Lower lobe of right lung (tissue), 2 donors: ENCODE data around the gene CEP170B. TPM values are rescaled to one million over a fixed set of nuclear protein-coding genes. Genes with fewer than 3 reads are reported as not detected.
"Not testable (repeated sequence)": the region's sequence is repeated elsewhere in the genome, so short reads cannot be mapped to it uniquely, and the experiment has no call there.

Experiments used
- ATAC-seq, 2 donors: fragments of 200-7000 bp; cut with Tn5 transposase; one replicate each; pipeline ENCODE4 v1.9.1; 2020 to 2022; ENCODE audit warnings: mild to moderate bottlenecking in 2 of 2, moderate library complexity in 2 of 2
- DNase-seq: peaks from one replicate; pipeline ENCODE4 v3.0.0-alpha.2; 2020
- H3K27ac ChIP-seq: fragments of 200-600 bp; one replicate; pipeline ENCODE4 v1.8.0; 2022
- H3K27me3 ChIP-seq: fragments of 200-600 bp; one replicate; pipeline ENCODE4 v1.8.0; 2022; ENCODE audit warnings: low read depth
- H3K36me3 ChIP-seq: fragments of 200-600 bp; one replicate; pipeline ENCODE4 v1.8.0; 2022; ENCODE audit warnings: mild to moderate bottlenecking
- H3K4me1 ChIP-seq: fragments of 200-600 bp; one replicate; pipeline ENCODE4 v1.8.0; 2022
- H3K4me3 ChIP-seq: fragments of 200-600 bp; one replicate; pipeline ENCODE4 v1.8.0; 2022; ENCODE audit warnings: mild to moderate bottlenecking
- H3K9me3 ChIP-seq: fragments of 200-600 bp; one replicate; pipeline ENCODE4 v1.8.0; 2022
- intact Hi-C: fragments of 100-400 bp; cut with DNase I; formaldehyde crosslinking; loops from one replicate; pipeline ENCODE4 v1.11.0; 2022
- total RNA-seq: library from RNA; stranded (reverse); fragmentation: NEBNext Ultra II Directional; extraction: Animal tissue kit (Norgen Biotek cat#: 25700); gene quantifications from one replicate; pipeline ENCODE4 v1.2.1, GENCODE V29; 2021
- TF ChIP-seq, protein P1 (sequence below): fragments of 200-600 bp; IDR thresholded peaks from one replicate; pipeline ENCODE4 v1.8.0; 2022; ENCODE audit warnings: antibody characterized with exemption, mild to moderate bottlenecking
- donor health status: DM: no; HTN: yes; CAD: no; lungs with severe emphysema.

The CEP170B gene
- total RNA-seq, 1 donor from 2014 or later, result 24.7 TPM

DNA sequence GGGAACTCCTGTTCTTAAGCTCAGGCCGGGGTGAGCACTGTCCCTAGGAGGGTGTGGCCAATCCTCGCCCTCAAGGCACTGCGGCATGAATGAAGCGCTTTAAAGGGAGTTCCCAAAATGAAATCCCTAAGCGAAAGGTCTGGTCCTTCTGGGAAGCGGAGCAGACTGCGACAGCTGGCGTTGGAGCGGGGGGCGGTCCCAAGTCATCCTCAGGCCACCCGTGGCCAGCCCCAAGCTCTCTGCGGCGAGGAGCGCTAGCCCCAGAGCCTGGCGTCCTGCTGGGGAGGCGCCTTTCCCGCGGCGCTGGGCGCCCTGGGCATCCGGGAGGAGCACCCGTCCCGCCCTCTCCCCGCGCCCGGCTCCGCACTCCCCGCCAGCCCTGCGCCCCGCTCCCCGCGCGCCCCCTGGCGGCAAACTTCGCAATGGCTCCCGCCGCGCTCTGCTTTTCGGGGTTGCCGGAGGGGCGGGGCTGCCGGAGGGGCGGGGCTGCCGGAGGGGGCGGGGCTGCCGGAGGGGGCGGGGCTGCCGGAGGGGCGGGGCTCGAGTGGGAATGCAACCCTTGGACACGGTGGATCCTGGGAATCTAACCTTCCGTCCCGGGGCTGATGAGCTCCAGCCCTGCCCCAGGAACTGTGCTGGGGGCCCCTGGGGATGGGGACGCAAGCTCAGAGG lies 38.7 kb upstream of the CEP170B start:
- ATAC-seq (peak; percentile 95 to 97), DNase-seq (peak; percentile 93)
- TF ChIP-seq, protein P1, sequence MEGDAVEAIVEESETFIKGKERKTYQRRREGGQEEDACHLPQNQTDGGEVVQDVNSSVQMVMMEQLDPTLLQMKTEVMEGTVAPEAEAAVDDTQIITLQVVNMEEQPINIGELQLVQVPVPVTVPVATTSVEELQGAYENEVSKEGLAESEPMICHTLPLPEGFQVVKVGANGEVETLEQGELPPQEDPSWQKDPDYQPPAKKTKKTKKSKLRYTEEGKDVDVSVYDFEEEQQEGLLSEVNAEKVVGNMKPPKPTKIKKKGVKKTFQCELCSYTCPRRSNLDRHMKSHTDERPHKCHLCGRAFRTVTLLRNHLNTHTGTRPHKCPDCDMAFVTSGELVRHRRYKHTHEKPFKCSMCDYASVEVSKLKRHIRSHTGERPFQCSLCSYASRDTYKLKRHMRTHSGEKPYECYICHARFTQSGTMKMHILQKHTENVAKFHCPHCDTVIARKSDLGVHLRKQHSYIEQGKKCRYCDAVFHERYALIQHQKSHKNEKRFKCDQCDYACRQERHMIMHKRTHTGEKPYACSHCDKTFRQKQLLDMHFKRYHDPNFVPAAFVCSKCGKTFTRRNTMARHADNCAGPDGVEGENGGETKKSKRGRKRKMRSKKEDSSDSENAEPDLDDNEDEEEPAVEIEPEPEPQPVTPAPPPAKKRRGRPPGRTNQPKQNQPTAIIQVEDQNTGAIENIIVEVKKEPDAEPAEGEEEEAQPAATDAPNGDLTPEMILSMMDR, result peak; percentile 69
- Histone ChIP-seq H3K4me1 (peaks cover 24% of the 10 kb centered on the region), H3K27ac (peak overlapping the region; percentile 25), H3K36me3 (no peaks in the 10 kb centered on the region), H3K4me3 (peak overlapping the region; percentile 72), H3K27me3 (no peaks in the 10 kb centered on the region), H3K9me3 (no peaks in the 10 kb centered on the region)
- intact Hi-C loops, result no loop called here

DNA sequence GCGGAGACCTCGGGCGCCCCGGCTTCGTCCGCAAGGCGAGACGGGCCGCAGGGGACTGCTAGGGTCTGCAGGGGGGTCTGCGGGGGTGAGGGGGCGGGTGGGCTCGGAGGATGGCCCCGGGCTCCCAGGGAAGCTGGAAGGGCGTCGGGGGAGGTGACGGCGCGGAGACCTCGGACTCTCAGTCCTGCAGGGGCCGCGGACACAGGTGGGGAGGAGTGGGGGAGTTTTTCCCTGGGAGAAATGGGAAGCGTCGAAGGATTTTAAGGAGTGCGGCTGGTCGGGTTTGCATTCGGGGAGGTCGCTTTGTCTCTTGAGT lies 38.2 kb upstream of the CEP170B start:
- no peaks in the 10 kb centered on the region for H3K27me3 ChIP-seq
- TF ChIP-seq, protein P1, result no peak
- H3K36me3 ChIP-seq, result no peaks in the 10 kb centered on the region
- peaks cover 24% of the 10 kb centered on the region for H3K4me1 ChIP-seq
- no peaks in the 10 kb centered on the region for H3K9me3 ChIP-seq
- intact Hi-C loops, result no loop called here
- DNase-seq (no peak), ATAC-seq (no peak)
- H3K27ac ChIP-seq, result no peak overlapping the region
- peak overlapping the region; percentile 72 for H3K4me3 ChIP-seq

DNA sequence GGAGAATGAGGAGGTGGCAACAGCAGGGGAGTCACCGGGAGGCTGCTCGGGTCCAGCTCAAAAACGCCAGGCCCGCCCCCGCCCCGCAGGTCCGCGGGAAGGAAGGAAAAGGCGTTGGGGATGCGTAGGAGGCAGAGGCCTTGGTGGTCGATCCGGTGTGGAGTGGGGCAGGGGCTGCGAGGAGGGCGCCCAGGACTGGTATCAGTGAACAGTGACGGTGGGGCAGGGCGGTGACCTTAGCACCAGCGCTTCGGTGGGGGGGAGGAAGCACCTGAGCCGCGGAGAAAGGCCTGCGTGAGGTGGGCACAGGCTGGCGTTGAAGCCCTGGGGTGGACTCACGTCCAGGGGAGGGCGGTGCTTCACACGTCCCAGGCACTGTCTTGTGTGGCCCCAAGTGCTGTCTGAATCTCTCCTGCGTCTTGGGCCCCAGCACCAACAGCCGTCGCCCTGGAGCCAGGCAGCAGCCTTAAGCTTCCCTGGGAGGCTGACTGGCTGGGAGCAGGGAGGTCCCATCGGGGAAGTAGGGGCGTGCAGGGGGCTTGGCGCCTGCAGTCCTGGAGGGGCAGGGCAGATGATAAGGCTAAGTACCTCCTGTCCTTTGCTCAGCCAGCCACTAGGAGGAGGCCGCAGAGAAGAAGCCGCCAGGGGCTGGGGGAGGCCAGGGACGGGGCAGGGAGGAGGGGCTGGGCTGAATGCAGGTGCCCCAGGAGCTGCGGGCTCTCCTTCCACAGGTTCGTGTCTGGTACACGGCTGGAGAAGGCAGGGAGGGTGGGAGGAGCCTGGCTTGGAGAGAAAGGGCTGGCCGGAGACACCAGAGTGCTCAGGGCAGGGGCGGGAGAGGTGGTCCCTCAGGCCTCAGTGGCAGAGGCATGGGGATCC lies 37.7 kb upstream of the CEP170B start:
- Histone ChIP-seq H3K9me3 (no peaks in the 10 kb centered on the region), H3K4me1 (peaks cover 24% of the 10 kb centered on the region), H3K36me3 (no peaks in the 10 kb centered on the region), H3K4me3 (peak overlapping the region; percentile 72), H3K27me3 (no peaks in the 10 kb centered on the region), H3K27ac (no peak overlapping the region)
- intact Hi-C loops, result no loop called here
- TF ChIP-seq, protein P1, result peak; percentile 43
- peak; percentile 65 for DNase-seq
- peak; percentile 72 to 75 for ATAC-seq

DNA sequence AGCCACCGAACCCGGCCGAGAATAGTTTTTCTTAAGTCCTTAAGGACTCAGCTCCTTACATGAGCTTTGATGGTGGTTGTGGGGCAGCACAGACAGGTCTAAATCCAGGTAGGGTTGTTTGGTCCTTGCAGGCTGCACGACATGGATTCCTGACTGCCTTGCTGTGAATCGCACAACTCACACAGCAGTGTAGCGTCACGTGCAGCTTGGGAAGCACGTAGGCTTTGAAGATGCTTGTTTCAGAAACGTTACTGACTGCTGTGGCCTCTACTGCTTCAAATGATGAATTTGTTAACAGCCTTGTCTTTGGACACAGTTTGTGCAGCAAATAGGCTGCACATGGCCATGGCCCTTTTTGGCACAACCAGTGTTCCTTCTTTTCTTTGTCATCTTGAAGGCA lies 34.3 kb upstream of the CEP170B start:
- Histone ChIP-seq H3K4me1 (peaks cover 19% of the 10 kb centered on the region), H3K27ac (no peak overlapping the region), H3K36me3 (no peaks in the 10 kb centered on the region), H3K9me3 (no peaks in the 10 kb centered on the region), H3K4me3 (no peak overlapping the region), H3K27me3 (no peaks in the 10 kb centered on the region)
- DNase-seq (no peak), ATAC-seq (no peak)
- TF ChIP-seq, protein P1, result no peak
- intact Hi-C loops, result no loop called here

DNA sequence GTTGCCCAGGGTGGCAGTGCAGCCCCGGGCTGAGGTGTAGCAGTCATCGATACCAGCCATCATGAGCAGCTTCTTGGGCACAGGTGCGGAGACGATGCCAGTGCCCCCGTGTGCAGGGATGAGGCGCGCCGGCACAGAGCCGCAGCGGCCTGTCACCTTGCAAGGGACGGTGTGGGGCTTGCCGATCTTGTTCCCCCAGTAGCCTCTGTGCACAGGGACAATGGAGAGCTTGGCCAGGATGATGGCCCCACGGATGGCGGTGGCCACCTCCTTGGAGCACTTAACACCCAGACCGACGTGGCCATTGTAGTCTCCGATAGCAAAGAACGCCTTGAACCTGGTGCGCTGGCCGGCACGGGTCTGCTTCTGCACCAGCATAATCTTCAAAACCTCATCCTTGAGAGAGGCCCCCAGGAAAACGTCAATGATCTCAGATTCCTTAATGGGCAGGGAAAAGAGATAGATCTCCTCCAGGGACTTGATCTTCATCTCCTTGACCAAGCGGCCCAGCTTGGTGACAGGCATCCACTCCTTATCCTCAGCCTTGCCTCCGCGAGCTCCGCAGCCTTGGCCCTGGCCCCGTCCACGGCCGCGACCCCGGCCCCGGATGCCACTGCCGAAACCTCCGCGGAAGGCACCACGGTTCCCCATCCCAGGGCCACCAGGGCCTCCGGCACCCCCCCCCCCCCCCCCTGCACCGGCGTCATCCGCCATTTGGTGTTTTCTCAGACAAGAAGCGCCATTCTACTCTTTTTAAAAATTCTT lies 28.7 kb upstream of the CEP170B start:
- H3K4me1 ChIP-seq, DNase-seq, H3K9me3 ChIP-seq, H3K27me3 ChIP-seq, H3K27ac ChIP-seq, H3K4me3 ChIP-seq, intact Hi-C loops, ATAC-seq, H3K36me3 ChIP-seq: not testable (repeated sequence)
